ENCODE results near the gene SHISA9.

DNA sequence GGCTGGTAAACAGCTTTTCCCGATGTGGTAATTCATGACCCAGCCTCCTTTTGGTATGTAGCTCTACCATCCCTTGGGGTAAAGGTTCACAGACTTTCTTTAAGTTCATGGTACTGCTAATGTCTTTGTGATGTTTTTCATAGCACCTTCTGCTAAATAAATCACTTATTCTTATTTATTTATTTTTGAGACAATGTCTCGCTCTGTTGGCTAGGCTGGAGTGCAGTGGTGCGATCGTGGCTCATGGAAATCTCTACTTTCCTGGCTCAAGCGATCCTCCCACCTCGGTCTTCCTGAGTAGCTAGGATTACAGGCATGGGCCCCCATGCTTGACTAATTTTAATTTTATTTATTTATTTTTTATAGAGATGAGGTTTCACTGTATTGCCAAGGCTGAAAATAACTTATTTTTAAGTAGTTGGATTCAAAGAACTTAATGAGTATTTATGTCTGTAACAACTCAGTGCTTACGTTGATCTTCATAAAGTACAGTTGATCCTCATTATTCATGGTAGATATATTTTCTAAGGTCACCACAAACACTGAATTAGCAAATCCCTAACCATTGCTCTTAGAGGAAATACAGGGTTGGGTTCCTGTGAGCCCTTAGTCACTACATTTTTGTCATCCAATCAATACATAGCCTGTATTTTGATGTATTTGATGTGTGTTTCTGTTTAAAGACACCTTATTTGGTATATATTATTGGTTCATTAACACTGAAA is 97.1 kb downstream of the SHISA9 start:
- no peak for TF ChIP-seq SIN3A (IDR thresholded peaks at IDR 0.05; ENCODE audit: borderline replicate concordance, insufficient read depth, low read length)
- no peak for TF ChIP-seq TAF1 (IDR thresholded peaks at IDR 0.05; ENCODE audit: borderline replicate concordance, insufficient read depth, low read length)
